ENCODE data around the gene HSPA2. TPM values are rescaled to one million over a fixed set of nuclear protein-coding genes. Genes with fewer than 3 reads are reported as not detected.

Gene HSPA2
- total RNA-seq, 1 donor from 2014 or later = 2.7 TPM

DNA sequence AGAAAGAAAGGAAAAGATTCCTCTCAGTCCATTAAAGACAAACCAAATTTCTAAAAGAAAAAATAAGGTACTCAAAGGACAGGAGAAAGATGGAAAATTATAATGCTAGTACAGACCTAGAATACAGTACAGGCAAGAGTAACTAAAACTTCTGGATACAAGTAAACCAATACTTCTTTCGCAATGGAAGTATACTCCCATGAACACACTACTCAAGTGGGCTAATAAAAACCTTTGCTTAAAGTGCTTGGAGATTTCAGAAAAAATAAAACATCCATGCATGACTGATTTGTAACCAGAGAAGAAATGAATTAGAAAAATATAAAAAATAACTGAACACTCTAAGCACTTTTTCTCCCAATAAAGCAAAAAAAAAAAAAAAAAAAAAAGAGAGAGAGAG, 40.5 kb upstream of the HSPA2 start:
- no peak for DNase-seq (ENCODE audit: low read depth, low spot score)
- TF ChIP-seq CTCF (conservative IDR thresholded peaks at IDR 0.05) = no peak
- no peaks in the 10 kb centered on the region for H3K27me3 Mint-ChIP-seq (ENCODE audit: low read depth)
- H3K4me1 Mint-ChIP-seq = peaks cover 21% of the 10 kb centered on the region
- no peak overlapping the region for H3K27ac Mint-ChIP-seq (ENCODE audit: unreplicated experiment)
- no peaks in the 10 kb centered on the region for H3K9me3 Mint-ChIP-seq
- no peaks in the 10 kb centered on the region for H3K36me3 Mint-ChIP-seq (ENCODE audit: low read depth)
- peak overlapping the region; percentile 32 for H3K4me3 Mint-ChIP-seq

GRCh38 chr14:64501411-64502171, 39.0 kb upstream of the HSPA2 start:
- peak overlapping the region; percentile 94 for H3K4me3 Mint-ChIP-seq
- H3K4me1 Mint-ChIP-seq = peaks cover 34% of the 10 kb centered on the region
- no peak for DNase-seq (ENCODE audit: low read depth, low spot score)
- no peak for TF ChIP-seq CTCF (conservative IDR thresholded peaks at IDR 0.05)
- no peaks in the 10 kb centered on the region for H3K27me3 Mint-ChIP-seq (ENCODE audit: low read depth)
- no peaks in the 10 kb centered on the region for H3K36me3 Mint-ChIP-seq (ENCODE audit: low read depth)
- H3K27ac Mint-ChIP-seq (ENCODE audit: unreplicated experiment) = no peak overlapping the region
- no peaks in the 10 kb centered on the region for H3K9me3 Mint-ChIP-seq

DNA sequence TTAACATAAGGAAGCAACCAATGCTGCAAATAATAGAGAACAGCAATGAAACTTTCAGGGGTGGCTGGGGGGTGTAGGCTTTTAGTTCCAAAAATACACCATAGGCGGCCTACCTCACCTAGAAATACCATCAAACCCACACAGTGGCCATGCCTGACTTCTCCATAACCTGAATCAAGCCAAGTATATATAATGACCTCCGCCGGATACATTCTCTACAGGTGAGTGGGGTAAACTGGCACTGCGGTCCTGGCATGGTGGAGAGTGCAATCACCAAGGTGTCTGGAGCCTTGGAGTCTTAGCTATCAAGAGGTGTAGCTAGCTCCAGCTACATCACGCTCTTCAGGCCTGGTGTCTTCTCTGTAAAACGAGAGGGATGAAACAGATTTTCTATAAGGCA, 38.1 kb upstream of the HSPA2 start:
- H3K4me3 Mint-ChIP-seq = peak overlapping the region; percentile 94
- DNase-seq (ENCODE audit: low read depth, low spot score) = no peak
- TF ChIP-seq CTCF (conservative IDR thresholded peaks at IDR 0.05) = no peak
- no peaks in the 10 kb centered on the region for H3K36me3 Mint-ChIP-seq (ENCODE audit: low read depth)
- H3K4me1 Mint-ChIP-seq = peaks cover 42% of the 10 kb centered on the region
- H3K27ac Mint-ChIP-seq (ENCODE audit: unreplicated experiment) = no peak overlapping the region
- no peaks in the 10 kb centered on the region for H3K27me3 Mint-ChIP-seq (ENCODE audit: low read depth)
- no peaks in the 10 kb centered on the region for H3K9me3 Mint-ChIP-seq

DNA sequence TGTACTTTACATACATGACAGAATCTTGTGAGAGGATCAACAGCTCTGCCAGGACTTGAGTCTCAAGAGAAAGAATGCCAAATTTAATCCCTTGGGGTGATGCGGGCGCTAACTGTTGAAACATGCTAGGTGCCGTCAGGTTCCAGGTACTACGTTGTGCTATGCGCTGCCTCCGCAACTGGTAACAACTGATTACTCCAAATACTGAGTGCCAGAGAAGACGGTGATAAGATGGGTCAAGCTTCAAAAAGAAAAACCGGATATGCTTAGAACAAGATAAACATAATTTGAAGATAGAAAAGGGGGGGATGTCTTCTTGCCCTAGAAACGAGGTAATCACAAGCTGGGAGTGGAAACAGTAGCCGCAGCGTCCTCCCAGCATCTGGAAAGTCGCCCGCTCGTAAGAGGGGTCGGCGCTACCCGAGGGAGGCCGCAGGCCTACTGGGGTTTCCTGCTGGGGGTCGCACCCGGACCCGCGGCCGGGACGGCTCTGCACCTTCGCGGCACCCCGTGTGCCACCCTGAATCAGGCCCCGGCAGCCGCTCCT, 37.6 kb upstream of the HSPA2 start:
- peak overlapping the region; percentile 90 for H3K27ac Mint-ChIP-seq (ENCODE audit: unreplicated experiment)
- peaks cover 47% of the 10 kb centered on the region for H3K4me1 Mint-ChIP-seq
- no peak for DNase-seq (ENCODE audit: low read depth, low spot score)

More for the DNA sequence above, 37.6 kb upstream of the HSPA2 start:
- H3K9me3 Mint-ChIP-seq = no peaks in the 10 kb centered on the region
- peak overlapping the region; percentile 94 for H3K4me3 Mint-ChIP-seq
- no peaks in the 10 kb centered on the region for H3K36me3 Mint-ChIP-seq (ENCODE audit: low read depth)
- no peaks in the 10 kb centered on the region for H3K27me3 Mint-ChIP-seq (ENCODE audit: low read depth)
- TF ChIP-seq CTCF (conservative IDR thresholded peaks at IDR 0.05) = no peak

Measured in neural crest cell (in vitro differentiated cells).